Effector CD8-positive, alpha-beta T cell (primary cell): ENCODE measurements around the gene DOCK6.
"Not testable (repeated sequence)": the region's sequence is repeated elsewhere in the genome, so short reads cannot be mapped to it uniquely, and the experiment has no call there.

ENCODE experiments used
- DNase-seq: peaks from one replicate; lab custom pipeline; 2025; lab: John Stamatoyannopoulos, UW

The DOCK6 gene

GRCh38 chr19:11197291-11198174 is 64.8 kb downstream of the DOCK6 start, which contains the start of gene KANK2:
TSS of gene KANK2 (minus strand) at chr19:11197545. CDS start at chr19:11194511, 3,034 bp downstream.
- peak; percentile 56 for DNase-seq

GRCh38 chr19:11196406-11197287 is 65.7 kb downstream of the DOCK6 start:
- no peak for DNase-seq

- no peak for DNase-seq
Observed at GRCh38 chr19:11195681-11196080, 66.6 kb downstream of the DOCK6 start.

- no peak for DNase-seq
Observed at GRCh38 chr19:11194656-11195558, 67.4 kb downstream of the DOCK6 start.

- DNase-seq, result no peak
Observed at GRCh38 chr19:11194173-11194572, 68.2 kb downstream of the DOCK6 start.

- no peak for DNase-seq
Observed at GRCh38 chr19:11192957-11193939, 69.1 kb downstream of the DOCK6 start.

GRCh38 chr19:11191934-11192333 is 70.4 kb downstream of the DOCK6 start:
- DNase-seq, result no peak

- no peak for DNase-seq
Observed at GRCh38 chr19:11191273-11191755, 71.0 kb downstream of the DOCK6 start.

GRCh38 chr19:11190501-11190900 is 71.8 kb downstream of the DOCK6 start:
- DNase-seq, result no peak

- no peak for DNase-seq
Observed at GRCh38 chr19:11187441-11187840, 74.9 kb downstream of the DOCK6 start.

GRCh38 chr19:11182994-11183393 is 79.3 kb downstream of the DOCK6 start:
- no peak for DNase-seq

GRCh38 chr19:11181488-11181887 is 80.8 kb downstream of the DOCK6 start:
- DNase-seq, result no peak

GRCh38 chr19:11180975-11181374 is 81.3 kb downstream of the DOCK6 start:
- not testable (repeated sequence) for DNase-seq

- DNase-seq, result no peak
Observed at GRCh38 chr19:11180346-11180745, 82.0 kb downstream of the DOCK6 start.

- no peak for DNase-seq
Observed at GRCh38 chr19:11179716-11180297, 82.5 kb downstream of the DOCK6 start.

- DNase-seq, result not testable (repeated sequence)
Observed at GRCh38 chr19:11179145-11179465, 83.2 kb downstream of the DOCK6 start.

- no peak for DNase-seq
Observed at GRCh38 chr19:11177592-11177991, 84.7 kb downstream of the DOCK6 start.

- DNase-seq, result no peak
Observed at GRCh38 chr19:11176466-11177193, 85.7 kb downstream of the DOCK6 start.

- no peak for DNase-seq
Observed at GRCh38 chr19:11175920-11176319, 86.4 kb downstream of the DOCK6 start.
